H1 (cell line): ENCODE data around the gene CACNA2D3.

Experiments
- ATF3 ChIP-seq: IDR thresholded peaks from 2 replicates; pipeline ENCODE4 v1.6.1; 2011; ENCODE audit warnings: low read depth, mild to moderate bottlenecking, low read length; ENCODE audit not compliant: insufficient read depth
- CREB1 ChIP-seq: IDR thresholded peaks from 2 replicates; pipeline ENCODE4 v1.6.1; 2012; ENCODE audit warnings: inconsistent platforms
- HDAC6 ChIP-seq: IDR thresholded peaks from one replicate; pipeline ENCODE4 v1.7.1; 2012; ENCODE audit warnings: low read depth, mild to moderate bottlenecking, inconsistent platforms, low read length, moderate library complexity
- MAFK ChIP-seq: IDR thresholded peaks from 2 replicates; pipeline ENCODE4 v1.6.1; 2012; ENCODE audit warnings: low read depth, mild to moderate bottlenecking, improper control_type of control experiment, low read length
- MAX ChIP-seq: IDR thresholded peaks from 2 replicates; pipeline ENCODE4 v1.6.1; 2012; ENCODE audit warnings: inconsistent platforms
- POLR2AphosphoS5 ChIP-seq: IDR thresholded peaks from 2 replicates; pipeline ENCODE4 v1.6.1; 2011; ENCODE audit warnings: low read depth, low read length
- RAD21 ChIP-seq, 2 experiments: IDR thresholded peaks in 1 of 2; conservative IDR thresholded peaks in 1 of 2; 2 replicates each; pipeline ENCODE4 v1.6.1; 2011; ENCODE audit warnings: low read depth in 2 of 2, low read length in 2 of 2, improper control_type of control experiment in 1 of 2, inconsistent platforms in 1 of 2, mild to moderate bottlenecking in 1 of 2, moderate library complexity in 1 of 2
- RFX5 ChIP-seq: IDR thresholded peaks from 2 replicates; pipeline ENCODE4 v1.6.1; 2011; ENCODE audit warnings: low read depth, low read length, improper control_type of control experiment, borderline replicate concordance
- SIRT6 ChIP-seq: IDR thresholded peaks from one replicate; pipeline ENCODE4 v1.7.1; 2012; ENCODE audit warnings: low read length, inconsistent platforms
- TF ChIP-seq, protein P1 (sequence below), 3 experiments: IDR thresholded peaks; 1 replicate in 2 of 3; 2 replicates in 1 of 3; pipeline versions ENCODE4 v1.5.1 to v1.6.1; 2011; ENCODE audit warnings: low read length in 3 of 3, mild to moderate bottlenecking in 3 of 3, inconsistent platforms in 2 of 3, low read depth in 1 of 3, moderate library complexity in 1 of 3; ENCODE audit not compliant: insufficient read depth in 1 of 3; ENCODE audit errors: control extremely low read depth in 1 of 3
- TF ChIP-seq, protein P2 (sequence below): fragments of 300-600 bp; sonication (generic); IDR thresholded peaks from 2 replicates; pipeline ENCODE4 v1.7.1; 2012; ENCODE audit warnings: low read length, moderate library complexity, mild to moderate bottlenecking, inconsistent platforms; ENCODE audit not compliant: insufficient replicate concordance

GRCh38 chr3:54519493-54519892 is 397.1 kb downstream of the CACNA2D3 start:
- TF ChIP-seq POLR2AphosphoS5 (no peak), CREB1 (no peak), MAX (no peak), HDAC6 (no peak), ATF3 (no peak), RAD21 (IDR thresholded peaks at IDR 0.05 in 1 of 2, conservative IDR thresholded peaks at IDR 0.05 in 1 of 2; ENCODE audit: low read depth in 2 of 2, low read length in 2 of 2) (no peak), SIRT6 (no peak), MAFK (no peak), RFX5 (no peak)
- TF ChIP-seq, protein P1, sequence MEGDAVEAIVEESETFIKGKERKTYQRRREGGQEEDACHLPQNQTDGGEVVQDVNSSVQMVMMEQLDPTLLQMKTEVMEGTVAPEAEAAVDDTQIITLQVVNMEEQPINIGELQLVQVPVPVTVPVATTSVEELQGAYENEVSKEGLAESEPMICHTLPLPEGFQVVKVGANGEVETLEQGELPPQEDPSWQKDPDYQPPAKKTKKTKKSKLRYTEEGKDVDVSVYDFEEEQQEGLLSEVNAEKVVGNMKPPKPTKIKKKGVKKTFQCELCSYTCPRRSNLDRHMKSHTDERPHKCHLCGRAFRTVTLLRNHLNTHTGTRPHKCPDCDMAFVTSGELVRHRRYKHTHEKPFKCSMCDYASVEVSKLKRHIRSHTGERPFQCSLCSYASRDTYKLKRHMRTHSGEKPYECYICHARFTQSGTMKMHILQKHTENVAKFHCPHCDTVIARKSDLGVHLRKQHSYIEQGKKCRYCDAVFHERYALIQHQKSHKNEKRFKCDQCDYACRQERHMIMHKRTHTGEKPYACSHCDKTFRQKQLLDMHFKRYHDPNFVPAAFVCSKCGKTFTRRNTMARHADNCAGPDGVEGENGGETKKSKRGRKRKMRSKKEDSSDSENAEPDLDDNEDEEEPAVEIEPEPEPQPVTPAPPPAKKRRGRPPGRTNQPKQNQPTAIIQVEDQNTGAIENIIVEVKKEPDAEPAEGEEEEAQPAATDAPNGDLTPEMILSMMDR (IDR thresholded peaks at IDR 0.05; ENCODE audit: control extremely low read depth in 1 of 3, insufficient read depth in 1 of 3, low read depth in 1 of 3, low read length in 3 of 3) = no peak
- TF ChIP-seq, protein P2, sequence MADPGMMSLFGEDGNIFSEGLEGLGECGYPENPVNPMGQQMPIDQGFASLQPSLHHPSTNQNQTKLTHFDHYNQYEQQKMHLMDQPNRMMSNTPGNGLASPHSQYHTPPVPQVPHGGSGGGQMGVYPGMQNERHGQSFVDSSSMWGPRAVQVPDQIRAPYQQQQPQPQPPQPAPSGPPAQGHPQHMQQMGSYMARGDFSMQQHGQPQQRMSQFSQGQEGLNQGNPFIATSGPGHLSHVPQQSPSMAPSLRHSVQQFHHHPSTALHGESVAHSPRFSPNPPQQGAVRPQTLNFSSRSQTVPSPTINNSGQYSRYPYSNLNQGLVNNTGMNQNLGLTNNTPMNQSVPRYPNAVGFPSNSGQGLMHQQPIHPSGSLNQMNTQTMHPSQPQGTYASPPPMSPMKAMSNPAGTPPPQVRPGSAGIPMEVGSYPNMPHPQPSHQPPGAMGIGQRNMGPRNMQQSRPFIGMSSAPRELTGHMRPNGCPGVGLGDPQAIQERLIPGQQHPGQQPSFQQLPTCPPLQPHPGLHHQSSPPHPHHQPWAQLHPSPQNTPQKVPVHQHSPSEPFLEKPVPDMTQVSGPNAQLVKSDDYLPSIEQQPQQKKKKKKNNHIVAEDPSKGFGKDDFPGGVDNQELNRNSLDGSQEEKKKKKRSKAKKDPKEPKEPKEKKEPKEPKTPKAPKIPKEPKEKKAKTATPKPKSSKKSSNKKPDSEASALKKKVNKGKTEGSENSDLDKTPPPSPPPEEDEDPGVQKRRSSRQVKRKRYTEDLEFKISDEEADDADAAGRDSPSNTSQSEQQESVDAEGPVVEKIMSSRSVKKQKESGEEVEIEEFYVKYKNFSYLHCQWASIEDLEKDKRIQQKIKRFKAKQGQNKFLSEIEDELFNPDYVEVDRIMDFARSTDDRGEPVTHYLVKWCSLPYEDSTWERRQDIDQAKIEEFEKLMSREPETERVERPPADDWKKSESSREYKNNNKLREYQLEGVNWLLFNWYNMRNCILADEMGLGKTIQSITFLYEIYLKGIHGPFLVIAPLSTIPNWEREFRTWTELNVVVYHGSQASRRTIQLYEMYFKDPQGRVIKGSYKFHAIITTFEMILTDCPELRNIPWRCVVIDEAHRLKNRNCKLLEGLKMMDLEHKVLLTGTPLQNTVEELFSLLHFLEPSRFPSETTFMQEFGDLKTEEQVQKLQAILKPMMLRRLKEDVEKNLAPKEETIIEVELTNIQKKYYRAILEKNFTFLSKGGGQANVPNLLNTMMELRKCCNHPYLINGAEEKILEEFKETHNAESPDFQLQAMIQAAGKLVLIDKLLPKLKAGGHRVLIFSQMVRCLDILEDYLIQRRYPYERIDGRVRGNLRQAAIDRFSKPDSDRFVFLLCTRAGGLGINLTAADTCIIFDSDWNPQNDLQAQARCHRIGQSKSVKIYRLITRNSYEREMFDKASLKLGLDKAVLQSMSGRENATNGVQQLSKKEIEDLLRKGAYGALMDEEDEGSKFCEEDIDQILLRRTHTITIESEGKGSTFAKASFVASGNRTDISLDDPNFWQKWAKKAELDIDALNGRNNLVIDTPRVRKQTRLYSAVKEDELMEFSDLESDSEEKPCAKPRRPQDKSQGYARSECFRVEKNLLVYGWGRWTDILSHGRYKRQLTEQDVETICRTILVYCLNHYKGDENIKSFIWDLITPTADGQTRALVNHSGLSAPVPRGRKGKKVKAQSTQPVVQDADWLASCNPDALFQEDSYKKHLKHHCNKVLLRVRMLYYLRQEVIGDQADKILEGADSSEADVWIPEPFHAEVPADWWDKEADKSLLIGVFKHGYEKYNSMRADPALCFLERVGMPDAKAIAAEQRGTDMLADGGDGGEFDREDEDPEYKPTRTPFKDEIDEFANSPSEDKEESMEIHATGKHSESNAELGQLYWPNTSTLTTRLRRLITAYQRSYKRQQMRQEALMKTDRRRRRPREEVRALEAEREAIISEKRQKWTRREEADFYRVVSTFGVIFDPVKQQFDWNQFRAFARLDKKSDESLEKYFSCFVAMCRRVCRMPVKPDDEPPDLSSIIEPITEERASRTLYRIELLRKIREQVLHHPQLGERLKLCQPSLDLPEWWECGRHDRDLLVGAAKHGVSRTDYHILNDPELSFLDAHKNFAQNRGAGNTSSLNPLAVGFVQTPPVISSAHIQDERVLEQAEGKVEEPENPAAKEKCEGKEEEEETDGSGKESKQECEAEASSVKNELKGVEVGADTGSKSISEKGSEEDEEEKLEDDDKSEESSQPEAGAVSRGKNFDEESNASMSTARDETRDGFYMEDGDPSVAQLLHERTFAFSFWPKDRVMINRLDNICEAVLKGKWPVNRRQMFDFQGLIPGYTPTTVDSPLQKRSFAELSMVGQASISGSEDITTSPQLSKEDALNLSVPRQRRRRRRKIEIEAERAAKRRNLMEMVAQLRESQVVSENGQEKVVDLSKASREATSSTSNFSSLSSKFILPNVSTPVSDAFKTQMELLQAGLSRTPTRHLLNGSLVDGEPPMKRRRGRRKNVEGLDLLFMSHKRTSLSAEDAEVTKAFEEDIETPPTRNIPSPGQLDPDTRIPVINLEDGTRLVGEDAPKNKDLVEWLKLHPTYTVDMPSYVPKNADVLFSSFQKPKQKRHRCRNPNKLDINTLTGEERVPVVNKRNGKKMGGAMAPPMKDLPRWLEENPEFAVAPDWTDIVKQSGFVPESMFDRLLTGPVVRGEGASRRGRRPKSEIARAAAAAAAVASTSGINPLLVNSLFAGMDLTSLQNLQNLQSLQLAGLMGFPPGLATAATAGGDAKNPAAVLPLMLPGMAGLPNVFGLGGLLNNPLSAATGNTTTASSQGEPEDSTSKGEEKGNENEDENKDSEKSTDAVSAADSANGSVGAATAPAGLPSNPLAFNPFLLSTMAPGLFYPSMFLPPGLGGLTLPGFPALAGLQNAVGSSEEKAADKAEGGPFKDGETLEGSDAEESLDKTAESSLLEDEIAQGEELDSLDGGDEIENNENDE = no peak
